Muscle of back (tissue), 13 donors: Measurements from ENCODE around the gene AKR1C4. TPM values are rescaled to one million over a fixed set of nuclear protein-coding genes. Genes with fewer than 3 reads are reported as not detected.
"Not testable (repeated sequence)": the region's sequence is repeated elsewhere in the genome, so short reads cannot be mapped to it uniquely, and the experiment has no call there.

ENCODE experiments used
- DNase-seq, 3 donors: peaks; one replicate each; pipeline versions ENCODE4 v3.0.0 to v3.0.0-alpha.2; 2013
- long read RNA-seq, 9 donors: transcript quantifications; one replicate each; lab custom pipeline, GENCODE V29; 2026
- polyA plus RNA-seq, 10 donors: library from polyadenylated mRNA; unstranded; fragments of 120-200 nt; gene quantifications; one replicate each; pipeline ENCODE4 v1.2.1, GENCODE V29; 2013; ENCODE audit not compliant: insufficient read length in 10 of 10

AKR1C4 gene
- not detected for polyA plus RNA-seq
- long read RNA-seq, donor 1: 0 reads
- long read RNA-seq, donor 2: 0 reads
- long read RNA-seq, donor 3: 0 reads
- long read RNA-seq, donor 4: 0 reads
- long read RNA-seq, donor 5: 0 reads
- long read RNA-seq, donor 6: 0 reads
- long read RNA-seq, donor 7: 0 reads
- long read RNA-seq, donor 8: 0 reads
- long read RNA-seq, donor 9: 0 reads

DNA sequence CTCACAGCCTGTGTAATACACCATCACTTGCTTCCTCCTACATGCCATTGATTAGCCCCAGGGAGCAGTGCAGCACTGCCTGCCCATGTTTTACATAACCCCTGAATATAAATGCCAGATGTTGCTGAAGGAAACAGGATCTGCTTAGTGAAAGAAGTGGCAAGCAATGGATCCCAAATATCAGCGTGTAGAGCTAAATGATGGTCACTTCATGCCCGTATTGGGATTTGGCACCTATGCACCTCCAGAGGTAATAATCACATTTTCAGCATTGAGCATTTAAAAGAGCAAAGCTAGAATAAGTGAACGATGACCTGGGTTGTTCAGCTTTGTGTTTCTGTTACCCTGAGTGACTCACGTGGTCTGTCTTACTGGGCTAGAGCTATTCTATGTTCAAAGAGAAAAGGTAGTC is at the start of gene AKR1C4:
Gene AKR1C4, plus strand, starts transcription at position 136 of the 412 bp plus-strand sequence. Its CDS starts 31 bp downstream, at position 167.
- no peak for DNase-seq

GRCh38 chr10:5146920-5147254 is 49.8 kb upstream of the AKR1C4 start:
- DNase-seq: no peak

DNA sequence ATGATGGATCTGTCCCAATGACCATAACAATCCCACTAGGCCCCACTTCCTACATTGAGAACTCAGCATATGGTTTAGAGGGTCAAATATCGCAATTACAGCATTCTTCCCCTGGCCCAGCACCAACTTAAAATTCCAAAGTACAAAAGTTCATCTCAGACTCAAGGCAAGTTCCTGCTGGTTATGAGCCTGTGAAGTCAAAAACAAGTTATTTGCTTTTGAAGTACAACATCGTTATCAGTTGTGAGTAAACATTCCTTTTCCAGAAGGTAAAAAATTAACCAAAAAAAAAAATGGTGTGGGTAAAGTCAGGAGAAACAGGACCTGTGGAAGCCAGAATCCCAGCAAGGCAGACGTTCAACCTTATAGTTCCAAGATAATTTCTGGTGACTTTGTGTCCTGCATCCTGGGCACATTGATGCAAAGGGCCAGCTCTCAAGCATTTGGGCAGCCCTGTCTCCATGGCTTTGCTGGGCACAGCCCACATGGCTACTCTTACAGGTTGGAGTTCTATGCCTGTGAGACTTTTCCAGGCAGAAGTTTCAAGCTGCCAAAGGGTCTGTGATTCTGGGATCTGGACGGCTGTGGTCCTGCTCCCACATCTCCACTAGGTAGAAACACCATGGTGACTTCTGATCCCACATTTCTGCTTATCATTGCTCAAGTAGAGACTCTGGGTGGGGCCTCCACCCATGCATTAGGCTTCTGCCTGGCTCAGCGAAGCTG is 49.2 kb upstream of the AKR1C4 start:
- DNase-seq: no peak

DNA sequence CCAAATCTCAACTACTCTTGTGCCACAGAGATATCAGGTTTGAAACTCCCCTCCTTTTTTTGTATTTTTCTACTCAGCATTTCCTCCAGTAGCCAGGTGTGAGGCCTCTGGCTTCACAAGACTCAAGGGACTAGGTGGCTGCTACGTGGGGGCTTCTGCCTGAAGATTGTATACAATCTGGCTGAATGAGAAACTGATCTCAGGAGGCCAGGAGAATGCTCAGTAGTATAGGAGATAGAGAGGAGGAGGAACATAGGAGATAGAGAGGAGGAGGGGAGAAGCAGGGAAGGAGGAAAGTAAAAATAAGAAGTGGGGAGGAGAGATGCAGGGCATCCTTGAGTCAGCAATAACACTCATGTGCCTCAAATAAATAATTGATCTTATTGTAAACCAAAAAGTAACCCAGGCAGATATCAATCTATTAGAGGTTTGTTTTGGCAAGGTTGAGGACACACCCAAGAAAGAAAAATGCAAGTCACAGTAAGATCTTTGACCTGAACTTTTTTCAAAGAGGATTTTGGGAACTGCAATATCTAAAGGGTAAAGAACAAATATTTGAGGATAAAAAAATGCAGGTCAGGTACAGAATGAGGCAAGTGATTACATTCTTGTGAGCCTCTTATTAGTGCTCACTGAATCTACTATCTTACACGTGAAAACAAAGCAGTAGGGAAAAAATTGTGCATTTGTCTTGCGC is 48.5 kb upstream of the AKR1C4 start:
- DNase-seq: no peak

DNA sequence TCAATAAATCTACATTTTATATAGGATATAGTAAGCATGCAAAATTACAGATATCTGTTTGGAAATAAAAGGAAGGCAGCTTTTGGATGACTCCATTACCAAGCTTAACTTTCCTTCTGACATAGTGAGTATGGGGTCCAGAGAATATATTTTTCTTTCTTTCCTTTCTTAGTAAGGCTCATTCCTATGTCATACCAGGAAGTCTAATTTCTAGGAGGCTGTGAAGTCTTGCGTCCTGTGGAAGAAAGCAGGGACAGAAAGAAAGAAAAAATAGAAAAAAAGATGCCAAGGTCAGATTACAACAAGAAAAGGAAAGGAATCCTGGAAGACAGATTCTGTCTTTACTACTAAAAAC is 48.0 kb upstream of the AKR1C4 start:
- no peak for DNase-seq

DNA sequence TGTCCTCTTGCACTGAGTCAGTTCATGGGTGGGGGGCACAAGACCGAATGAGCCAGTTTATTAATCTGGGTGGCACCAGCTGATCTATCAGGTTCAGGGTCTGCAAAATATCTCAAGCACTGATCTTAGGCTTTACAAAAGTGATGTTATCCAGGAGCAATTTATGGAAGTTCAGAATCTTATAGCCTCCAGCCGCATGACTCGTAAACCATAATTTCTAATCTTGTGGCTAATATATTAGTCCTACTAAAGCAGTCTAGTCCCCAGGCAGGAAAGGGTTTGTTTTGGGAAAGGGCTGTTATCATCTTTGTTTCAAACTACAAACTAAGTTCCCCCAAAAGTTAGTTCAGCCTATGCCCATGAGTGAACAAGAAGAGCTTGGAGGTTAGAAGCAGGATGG is 45.6 kb upstream of the AKR1C4 start:
- DNase-seq: no peak

DNA sequence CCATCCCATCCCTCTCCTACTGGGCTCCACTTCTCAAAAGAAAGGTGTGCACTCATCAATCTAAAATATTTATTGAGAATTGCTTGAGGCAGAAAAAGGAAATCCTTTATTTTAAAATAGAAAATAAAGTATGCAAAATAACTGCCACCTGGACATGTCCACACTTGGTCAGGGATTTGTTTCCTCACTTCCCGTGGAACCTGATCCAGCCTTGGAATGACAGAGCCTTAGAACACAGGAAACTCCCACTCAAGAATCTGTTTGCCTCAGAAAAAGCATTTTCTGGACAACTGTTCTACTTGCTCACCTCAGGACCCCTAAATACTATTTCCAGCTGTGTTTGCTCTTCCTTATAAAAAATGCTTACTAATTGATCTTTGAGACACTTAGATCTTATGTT is 40.7 kb upstream of the AKR1C4 start:
- no peak for DNase-seq

- DNase-seq: no peak
Measured at GRCh38 chr10:5157501-5157900, 39.1 kb upstream of the AKR1C4 start.

GRCh38 chr10:5159126-5159525 is 37.5 kb upstream of the AKR1C4 start:
- DNase-seq: no peak

GRCh38 chr10:5163487-5163886 is 33.1 kb upstream of the AKR1C4 start:
- no peak for DNase-seq

GRCh38 chr10:5165738-5166137 is 30.9 kb upstream of the AKR1C4 start:
- DNase-seq: no peak

- no peak for DNase-seq
Measured at GRCh38 chr10:5168897-5169420, 27.7 kb upstream of the AKR1C4 start.

DNA sequence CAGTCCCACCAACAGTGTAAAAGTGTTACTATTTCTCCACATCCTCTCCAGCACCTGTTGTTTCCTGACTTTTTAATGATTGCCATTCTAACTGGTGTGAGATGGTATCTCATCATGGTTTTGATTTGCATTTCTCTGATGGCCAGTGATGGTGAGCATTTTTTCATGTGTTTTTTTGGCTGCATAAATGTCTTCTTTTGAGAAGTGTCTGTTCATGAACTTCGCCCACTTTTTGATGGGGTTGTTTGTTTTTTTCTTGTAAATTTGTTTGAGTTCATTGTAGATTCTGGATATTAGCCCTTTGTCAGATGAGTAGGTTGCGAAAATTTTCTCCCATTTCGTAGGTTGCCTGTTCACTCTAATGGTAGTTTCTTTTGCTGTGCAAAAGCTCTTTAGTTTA is 21.1 kb upstream of the AKR1C4 start:
- not testable (repeated sequence) for DNase-seq

DNA sequence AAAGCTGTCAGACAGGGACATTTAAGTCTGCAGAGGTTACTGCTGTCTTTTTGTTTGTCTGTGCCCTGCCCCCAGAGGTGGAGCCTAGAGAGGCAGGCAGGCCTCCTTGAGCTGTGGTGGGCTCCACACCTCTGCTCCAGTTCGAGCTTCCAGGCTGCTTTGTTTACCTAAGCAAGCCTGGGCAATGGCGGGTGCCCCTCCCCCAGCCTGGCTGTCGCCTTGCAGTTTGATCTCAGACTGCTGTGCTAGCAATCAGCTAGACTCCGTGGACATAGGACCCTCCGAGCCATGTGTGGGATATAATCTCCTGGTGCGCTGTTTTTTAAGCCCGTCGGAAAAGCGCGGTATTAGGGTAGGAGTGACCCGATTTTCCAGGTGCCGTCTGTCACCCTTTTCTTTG is 16.1 kb upstream of the AKR1C4 start:
- DNase-seq: not testable (repeated sequence)

DNA sequence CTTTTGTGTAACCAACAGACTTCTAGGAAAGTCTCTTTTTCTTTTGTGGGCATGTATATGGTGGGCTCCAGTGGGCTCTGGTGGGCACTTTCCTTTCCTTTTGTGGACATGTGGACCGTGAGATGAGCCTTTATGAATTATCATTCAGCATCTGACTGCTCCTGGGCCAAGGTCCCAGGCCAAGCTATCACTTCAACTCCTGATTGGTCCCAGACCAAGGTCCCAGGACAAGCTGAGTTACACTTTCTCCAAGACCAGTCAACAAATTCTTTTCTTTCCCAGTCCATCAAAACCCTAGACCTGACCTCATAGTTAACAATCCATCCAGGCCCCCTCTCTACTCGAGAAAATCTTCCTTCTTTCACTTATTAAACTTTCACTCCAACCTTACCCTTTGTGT is 12.7 kb upstream of the AKR1C4 start:
- DNase-seq: no peak

GRCh38 chr10:5184987-5185775 is 11.5 kb upstream of the AKR1C4 start, which contains the start of gene AKR1C8:
Gene AKR1C8 (minus strand): TSS chr10:5185150. CDS start chr10:5185104, 46 bp downstream.
- peak in 1 of 3 donors; percentile 3 for DNase-seq

- DNase-seq: peak in 2 of 3 donors; percentile 4 to 25
Measured at GRCh38 chr10:5187867-5188266, 8.8 kb upstream of the AKR1C4 start.

DNA sequence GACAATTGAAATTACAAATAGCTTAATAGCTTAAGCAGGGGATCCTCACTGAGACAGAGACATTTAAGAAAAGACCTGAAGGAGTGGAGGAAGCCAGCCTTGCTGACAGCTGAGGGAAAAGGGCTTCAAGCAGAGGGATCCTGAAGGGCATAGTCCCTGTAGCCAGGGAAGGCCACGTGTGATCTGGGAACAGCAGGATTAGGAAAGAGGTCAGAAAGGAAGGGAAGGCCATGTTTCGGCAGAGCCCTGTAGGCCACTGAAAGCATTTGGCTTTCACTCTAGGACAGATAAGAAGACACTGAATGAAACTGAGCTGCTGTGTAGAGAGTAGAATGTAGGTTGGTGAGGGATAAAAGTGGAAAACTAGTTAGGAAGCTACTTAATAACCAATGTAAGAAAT is 8.3 kb upstream of the AKR1C4 start:
- no peak for DNase-seq

- no peak for DNase-seq
Measured at GRCh38 chr10:5194431-5194830, 2.2 kb upstream of the AKR1C4 start.

- DNase-seq: no peak
Measured at GRCh38 chr10:5195727-5196374, 786 bp upstream of the AKR1C4 start.

DNA sequence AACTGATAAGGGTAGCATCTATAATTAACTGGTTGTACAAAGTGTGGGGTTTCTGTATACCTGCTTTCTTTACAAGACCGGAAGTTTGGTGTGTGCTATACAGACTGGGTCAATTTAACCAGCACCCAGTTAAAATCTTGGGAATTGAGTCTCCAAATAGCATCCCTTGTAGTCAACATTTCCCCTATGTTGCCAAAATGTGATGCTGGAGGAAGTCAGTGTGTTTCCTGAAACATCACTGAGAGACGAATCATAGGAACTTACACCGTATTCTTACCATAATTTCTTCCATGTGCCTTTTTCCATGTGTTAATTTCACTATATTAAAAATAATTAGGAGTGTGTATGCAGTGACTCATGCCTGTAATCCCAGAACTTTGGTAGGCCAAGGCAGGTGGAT is 1.7 kb downstream of the AKR1C4 start:
- no peak for DNase-seq

DNA sequence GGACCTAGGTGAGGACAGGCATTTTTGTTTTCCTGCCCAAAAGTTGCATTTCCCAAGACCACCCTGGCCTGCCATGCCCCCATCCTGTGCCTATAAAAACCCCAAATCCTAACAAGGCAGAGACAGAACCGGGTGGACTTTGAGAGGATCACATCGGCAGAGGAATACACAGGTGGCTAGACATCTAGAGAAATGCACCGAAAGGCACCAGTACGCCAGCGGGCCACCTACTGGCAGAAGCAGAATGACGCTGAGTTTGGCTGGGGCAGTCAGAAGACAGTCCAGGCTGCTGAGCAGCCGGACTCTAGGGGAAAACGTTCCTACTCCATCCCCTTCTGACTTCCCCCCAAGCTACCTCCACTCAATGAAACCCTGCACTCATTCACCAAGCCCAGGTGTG is 2.8 kb downstream of the AKR1C4 start:
- DNase-seq: no peak
